Measurements from ENCODE around the gene DNM3.

Gene DNM3

DNA sequence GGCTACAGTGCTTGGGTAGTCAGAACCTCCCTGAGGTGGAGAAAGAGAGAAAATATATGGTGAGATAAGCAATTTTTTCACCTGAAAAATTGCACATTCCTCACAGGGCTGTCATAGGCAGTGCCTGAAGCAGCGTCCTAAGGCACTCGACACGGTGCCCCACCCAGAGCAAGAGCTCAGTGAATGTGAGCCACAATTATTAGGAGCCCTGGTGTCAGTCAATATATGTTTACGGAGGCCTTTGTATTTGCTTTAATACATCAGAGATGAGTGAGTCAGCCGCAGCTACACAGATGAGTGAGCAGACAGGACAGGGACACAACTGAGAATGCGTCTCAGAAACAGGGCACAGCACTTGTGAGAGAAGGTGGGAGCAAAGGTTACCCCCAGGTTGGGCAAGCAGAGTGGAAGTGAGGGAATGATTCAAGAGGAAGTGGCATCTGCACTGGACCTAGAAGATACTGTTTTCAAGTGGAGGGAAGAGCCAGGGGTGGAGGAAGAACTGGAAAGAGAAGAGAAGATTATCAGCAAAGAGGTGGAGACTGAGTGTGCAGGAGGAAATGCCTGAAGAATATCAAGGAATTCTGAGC, 607.8 kb downstream of the DNM3 start:
- DNase-seq: no peak

DNA sequence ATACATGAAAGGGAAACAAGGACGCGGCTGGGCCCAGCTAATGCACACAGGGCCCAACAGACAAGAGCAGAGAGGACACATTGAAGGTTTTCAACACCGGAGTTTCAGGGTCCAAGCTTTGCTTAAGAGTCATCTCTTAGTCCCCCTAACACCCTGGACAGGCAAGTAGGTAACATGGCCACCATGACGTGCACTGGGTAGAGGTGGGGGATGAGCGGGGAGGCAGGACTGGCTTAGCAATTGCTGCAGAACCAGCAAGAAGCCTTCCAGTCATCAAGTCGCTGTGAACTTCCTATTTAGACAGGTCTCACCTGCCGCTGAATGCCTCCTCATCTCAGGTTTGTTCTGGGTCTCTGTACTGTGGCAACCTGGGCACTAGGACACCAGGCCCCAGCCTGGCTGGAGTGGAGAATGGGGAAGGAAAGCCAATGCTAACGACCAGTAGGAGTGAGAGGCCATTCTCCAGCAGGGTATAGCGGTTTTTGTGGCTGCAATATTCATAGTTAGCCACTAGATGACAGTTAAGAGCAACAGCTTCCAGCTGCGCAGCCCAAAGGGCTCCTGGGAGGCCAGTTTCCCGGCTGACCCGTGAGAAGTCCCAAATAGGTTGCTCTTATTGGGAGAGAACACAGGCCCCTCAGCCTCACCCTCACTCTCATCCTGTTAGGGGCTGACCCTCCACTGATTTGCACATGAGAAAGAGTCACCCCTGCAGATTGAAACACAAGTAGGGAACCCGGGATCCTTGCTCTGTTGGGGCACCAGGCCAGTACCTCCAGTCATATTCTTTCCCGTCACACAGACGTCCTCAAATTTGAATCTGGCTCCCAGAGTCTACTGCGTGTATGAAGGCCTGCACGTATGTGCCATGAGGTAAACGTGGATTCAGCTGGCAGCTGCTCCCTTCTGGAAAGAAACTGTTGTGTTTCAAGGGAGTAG, 608.6 kb downstream of the DNM3 start:
- DNase-seq: no peak

- no peak for DNase-seq
Measured at GRCh38 chr1:172450524-172450885, 609.2 kb downstream of the DNM3 start.

DNA sequence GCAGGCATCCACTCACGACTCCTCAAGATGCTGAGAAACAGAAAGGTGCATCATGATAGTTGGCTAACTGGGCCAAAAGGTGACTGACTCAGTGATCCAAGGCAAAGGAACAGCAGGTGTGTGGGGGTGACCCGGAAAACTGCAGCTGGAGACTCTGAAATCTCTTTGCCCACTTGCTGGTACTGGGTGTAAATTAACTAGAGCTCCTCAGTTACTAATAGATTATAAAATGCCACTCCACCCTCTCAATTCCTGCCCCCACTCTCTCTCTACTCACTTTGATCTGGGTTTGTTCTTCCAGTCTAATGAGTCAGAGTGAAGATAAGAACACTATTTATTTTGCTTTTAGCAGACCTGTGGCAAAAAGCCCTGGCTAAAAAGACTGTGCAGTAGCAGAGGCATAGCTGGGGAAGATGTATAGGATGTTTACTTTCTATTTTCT, 609.7 kb downstream of the DNM3 start:
- no peak for DNase-seq

DNA sequence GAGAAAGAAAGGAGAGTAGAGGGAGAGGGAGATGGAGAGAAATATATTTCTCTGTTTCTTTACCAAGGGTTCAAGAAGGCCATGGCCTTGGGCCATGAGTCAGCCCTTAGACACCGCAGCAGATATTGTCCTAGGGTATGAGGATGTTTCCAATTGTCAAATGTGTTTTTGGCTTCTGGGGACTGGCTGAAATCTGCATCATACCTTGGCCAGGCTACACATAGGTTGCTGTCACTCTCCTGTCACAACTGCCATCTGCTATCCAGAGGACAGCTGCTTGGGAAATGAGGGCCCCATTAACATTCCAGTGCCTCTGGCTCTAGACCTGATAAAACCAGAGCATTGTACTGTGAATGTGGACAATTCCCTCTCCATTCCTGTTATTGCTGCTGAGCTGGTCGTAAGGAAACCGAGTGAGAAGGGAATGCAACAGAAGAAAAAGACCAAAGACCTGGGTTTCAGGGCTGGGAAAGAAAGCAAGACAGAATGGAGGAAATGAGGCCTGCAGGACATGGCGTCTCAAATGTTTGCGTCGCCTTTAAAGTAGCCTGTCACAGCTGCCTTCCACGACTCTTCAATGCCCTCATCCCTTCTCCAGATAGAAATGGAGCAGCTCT, 611.3 kb downstream of the DNM3 start:
- no peak for DNase-seq

DNA sequence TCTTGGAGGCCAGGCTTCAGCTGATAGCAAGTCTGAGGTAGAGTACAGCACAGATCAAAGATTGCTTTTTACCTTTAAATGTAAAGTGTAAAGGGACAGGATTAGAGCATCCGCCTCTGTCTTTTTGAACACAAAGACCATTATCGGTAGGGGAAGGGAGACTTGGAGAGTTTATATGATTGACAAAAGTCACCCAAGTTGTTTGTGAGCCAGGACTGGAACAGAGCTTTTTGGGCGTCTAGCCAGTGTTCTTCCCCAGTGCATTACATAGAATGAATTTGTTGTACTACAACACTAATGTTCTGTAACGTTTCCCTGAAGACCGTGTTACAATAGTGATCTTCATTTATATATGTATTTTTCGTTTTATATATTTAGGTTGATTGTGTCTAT, 611.9 kb downstream of the DNM3 start:
- no peak for DNase-seq

- no peak for DNase-seq
Measured at GRCh38 chr1:172453607-172454006, 612.3 kb downstream of the DNM3 start.

DNA sequence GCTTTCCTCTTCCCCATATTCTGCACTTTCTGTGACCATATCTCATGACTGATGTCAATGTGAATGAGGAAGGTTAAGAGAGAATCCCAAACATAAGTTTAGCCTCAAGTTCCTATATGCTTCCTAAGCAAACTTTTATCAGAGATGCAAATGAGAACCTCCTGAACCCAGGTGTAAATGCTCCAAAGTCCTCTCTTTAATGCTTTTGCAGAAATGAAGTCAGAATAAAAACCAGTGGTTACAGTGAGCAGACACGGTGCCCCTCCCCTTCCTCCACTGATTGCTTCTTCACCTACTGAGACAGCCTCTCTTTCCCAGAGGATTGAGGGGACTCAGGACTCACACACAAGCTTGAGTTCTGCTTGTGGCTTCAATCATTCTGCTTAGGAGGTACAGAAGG, 614.2 kb downstream of the DNM3 start:
- DNase-seq: no peak

GRCh38 chr1:172456344-172456769, 615.1 kb downstream of the DNM3 start:
- DNase-seq: no peak

- DNase-seq: no peak
Measured at GRCh38 chr1:172457479-172458130, 616.3 kb downstream of the DNM3 start.

- no peak for DNase-seq
Measured at GRCh38 chr1:172460177-172460576, 618.9 kb downstream of the DNM3 start.

DNA sequence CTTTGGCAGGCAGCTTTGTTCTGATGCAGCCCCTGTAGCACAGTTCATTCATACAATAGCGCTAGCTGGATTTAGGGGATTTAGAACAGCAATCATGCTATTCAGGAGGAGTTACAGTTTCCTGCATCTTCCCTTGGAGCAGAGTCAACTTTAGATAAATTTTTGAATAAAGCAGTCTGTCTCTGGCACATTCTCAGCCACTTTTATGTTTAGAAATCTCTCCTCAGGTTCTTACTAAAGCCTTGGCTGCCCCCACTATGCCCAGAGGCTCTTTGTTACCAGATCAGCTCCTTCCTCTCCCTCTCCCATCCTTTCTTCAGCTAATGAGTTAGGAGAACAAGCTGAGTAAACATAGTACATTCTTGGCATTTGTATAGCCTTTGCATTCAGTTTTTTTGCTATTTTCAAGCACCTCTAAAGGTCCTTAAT, 619.6 kb downstream of the DNM3 start:
- no peak for DNase-seq

Data from NCI-H2227 treated with DMSO at 0.1 percent for 48 hours (cell line).